WTC11 (cell line): ENCODE measurements around the gene NFIC. TPM values are rescaled to one million over a fixed set of nuclear protein-coding genes. Genes with fewer than 3 reads are reported as not detected.

ENCODE experiments used
- ATF1 ChIP-seq: sonication (generic); formaldehyde crosslinking; IDR thresholded peaks from 2 replicates; pipeline ENCODE4 v1.8.1; 2023; ENCODE audit warnings: mild to moderate bottlenecking, moderate library complexity, missing genetic modification reagents
- CREB1 ChIP-seq: sonication (generic); formaldehyde crosslinking; IDR thresholded peaks from 2 replicates; pipeline ENCODE4 v1.8.0; 2023; ENCODE audit warnings: mild to moderate bottlenecking, missing genetic modification reagents
- ELF4 ChIP-seq: sonication (generic); formaldehyde crosslinking; IDR thresholded peaks from 2 replicates; pipeline ENCODE4 v1.8.1; 2022; ENCODE audit warnings: low read depth, mild to moderate bottlenecking, moderate library complexity, missing genetic modification reagents
- HMGA2 ChIP-seq: fragments of 250-450 bp; sonication (Bioruptor Pico); IDR thresholded peaks from 2 replicates; pipeline ENCODE4 v1.4.0; 2021; ENCODE audit warnings: mild to moderate bottlenecking, moderate library complexity
- JAZF1 ChIP-seq: fragments of 250-450 bp; sonication (Bioruptor Pico); IDR thresholded peaks from 2 replicates; pipeline ENCODE4 v1.9.0; 2021; ENCODE audit warnings: moderate library complexity, mild to moderate bottlenecking, inconsistent platforms
- KAT7 ChIP-seq: sonication (generic); formaldehyde crosslinking; IDR thresholded peaks from 2 replicates; pipeline ENCODE4 v1.8.1; 2023; ENCODE audit warnings: missing genetic modification reagents, mild to moderate bottlenecking, borderline replicate concordance
- NFATC4 ChIP-seq: fragments of 250-450 bp; sonication (Bioruptor Pico); IDR thresholded peaks from 2 replicates; pipeline ENCODE4 v1.9.0; 2021; ENCODE audit warnings: mild to moderate bottlenecking
- SOX15 ChIP-seq: fragments of 250-450 bp; sonication (Bioruptor Pico); IDR thresholded peaks from 2 replicates; pipeline ENCODE4 v1.9.0; 2021; ENCODE audit warnings: mild to moderate bottlenecking
- SP1 ChIP-seq: sonication (generic); formaldehyde crosslinking; conservative IDR thresholded peaks from 2 replicates; pipeline ENCODE4 v1.8.1; 2022; ENCODE audit warnings: missing genetic modification reagents
- ZBTB21 ChIP-seq: sonication (generic); formaldehyde crosslinking; IDR thresholded peaks from 2 replicates; pipeline ENCODE4 v1.8.1; 2023; ENCODE audit warnings: mild to moderate bottlenecking, missing genetic modification reagents, borderline replicate concordance
- ZNF232 ChIP-seq: sonication (generic); formaldehyde crosslinking; IDR thresholded peaks from 2 replicates; pipeline ENCODE4 v1.8.0; 2022; ENCODE audit warnings: mild to moderate bottlenecking, missing genetic modification reagents
- ZNF317 ChIP-seq: sonication (generic); formaldehyde crosslinking; IDR thresholded peaks from 2 replicates; pipeline ENCODE4 v1.8.1; 2023; ENCODE audit warnings: low read depth, mild to moderate bottlenecking, moderate library complexity, missing genetic modification reagents, borderline replicate concordance
- total RNA-seq: library from RNA; stranded (reverse); gene quantifications from 3 replicates; pipeline ENCODE4 v1.2.3, GENCODE V29; 2021
- TF ChIP-seq, protein P1 (sequence below): sonication (generic); formaldehyde crosslinking; IDR thresholded peaks from 2 replicates; pipeline ENCODE4 v1.8.0; 2022; ENCODE audit warnings: mild to moderate bottlenecking, missing genetic modification reagents
- TF ChIP-seq, protein P2 (sequence below): sonication (generic); formaldehyde crosslinking; IDR thresholded peaks from 2 replicates; pipeline ENCODE4 v1.8.1; 2023; ENCODE audit warnings: mild to moderate bottlenecking, missing genetic modification reagents, moderate library complexity
- TF ChIP-seq, protein P3 (sequence below): sonication (generic); formaldehyde crosslinking; IDR thresholded peaks from 2 replicates; pipeline ENCODE4 v1.8.1; 2022; ENCODE audit warnings: missing genetic modification reagents, borderline replicate concordance
- TF ChIP-seq, protein P4 (sequence below): sonication (generic); formaldehyde crosslinking; IDR thresholded peaks from 2 replicates; pipeline ENCODE4 v1.8.1; 2022; ENCODE audit warnings: low read depth, missing genetic modification reagents, borderline replicate concordance
- TF ChIP-seq, protein P5 (sequence below): sonication (generic); formaldehyde crosslinking; IDR thresholded peaks from 2 replicates; pipeline ENCODE4 v1.8.1; 2022; ENCODE audit warnings: low read depth, mild to moderate bottlenecking, moderate library complexity, missing genetic modification reagents, borderline replicate concordance
- TF ChIP-seq, protein P6 (sequence below): fragments of 250-450 bp; sonication (Bioruptor Pico); IDR thresholded peaks from 2 replicates; pipeline ENCODE4 v1.9.0; 2021; ENCODE audit warnings: mild to moderate bottlenecking
- TF ChIP-seq, protein P7 (sequence below): fragments of 200-600 bp; IDR thresholded peaks from 2 replicates; pipeline ENCODE4 v1.8.0; 2022; ENCODE audit warnings: antibody characterized with exemption
- TF ChIP-seq, protein P8 (sequence below): fragments of 250-450 bp; sonication (Bioruptor Pico); IDR thresholded peaks from 2 replicates; pipeline ENCODE4 v2.1.2; 2022; ENCODE audit warnings: mild to moderate bottlenecking, moderate library complexity
- TF ChIP-seq, protein P9 (sequence below): sonication (generic); formaldehyde crosslinking; IDR thresholded peaks from 2 replicates; pipeline ENCODE4 v1.8.1; 2022; ENCODE audit warnings: mild to moderate bottlenecking, missing genetic modification reagents, moderate library complexity, borderline replicate concordance
- TF ChIP-seq, protein P10 (sequence below): fragments of 250-450 bp; sonication (Bioruptor Pico); IDR thresholded peaks from 2 replicates; pipeline ENCODE4 v1.9.0; 2021; ENCODE audit warnings: mild to moderate bottlenecking
- TF ChIP-seq, protein P11 (sequence below): sonication (generic); formaldehyde crosslinking; IDR thresholded peaks from 2 replicates; pipeline ENCODE4 v1.8.0; 2022; ENCODE audit warnings: mild to moderate bottlenecking, missing genetic modification reagents

NFIC gene
- total RNA-seq, 1 experiment from 2014 or later, result 3.5 TPM

DNA sequence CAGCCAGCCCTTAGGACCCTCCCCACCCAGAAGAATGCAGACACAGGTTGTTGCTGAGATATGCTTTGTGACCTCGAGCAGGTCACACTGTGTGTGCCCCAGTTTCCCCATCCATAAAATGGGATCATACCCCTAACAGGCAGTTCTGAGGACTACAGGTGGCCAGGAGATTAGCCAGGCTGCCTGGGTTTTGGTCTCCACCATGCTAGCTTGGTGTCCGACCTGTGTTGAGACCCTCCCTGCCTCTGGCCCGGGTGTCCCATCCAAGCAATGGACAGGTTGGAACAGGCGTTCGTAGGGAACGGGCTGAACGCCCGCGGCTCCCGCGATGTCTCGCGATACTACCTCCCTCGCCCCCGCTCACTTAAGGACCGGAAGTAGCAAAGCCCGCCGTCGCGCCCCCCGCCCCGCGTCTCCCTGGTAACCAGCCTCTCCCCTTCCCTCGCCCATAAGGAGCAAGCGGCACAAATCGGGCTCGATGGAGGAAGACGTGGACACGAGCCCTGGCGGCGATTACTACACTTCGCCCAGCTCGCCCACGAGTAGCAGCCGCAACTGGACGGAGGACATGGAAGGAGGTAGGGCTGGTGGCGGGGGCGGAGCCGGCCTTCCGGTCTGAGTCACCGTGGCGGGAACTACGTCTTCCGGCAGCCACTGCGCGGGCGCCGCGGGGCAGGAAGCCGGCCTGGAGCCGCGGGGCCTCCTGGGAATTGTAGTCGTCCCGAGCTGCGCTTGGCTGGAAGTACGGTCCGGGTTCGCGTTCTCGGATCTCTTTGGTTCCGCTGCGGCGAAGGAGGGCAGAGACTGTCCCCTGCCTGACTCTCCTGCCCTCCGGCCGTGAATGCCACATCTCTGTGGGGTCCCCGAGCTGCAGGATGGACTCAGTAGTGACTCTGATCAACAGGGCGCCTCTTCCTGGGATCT, 68.5 kb downstream of the NFIC start (continued):
- TF ChIP-seq, protein P1, sequence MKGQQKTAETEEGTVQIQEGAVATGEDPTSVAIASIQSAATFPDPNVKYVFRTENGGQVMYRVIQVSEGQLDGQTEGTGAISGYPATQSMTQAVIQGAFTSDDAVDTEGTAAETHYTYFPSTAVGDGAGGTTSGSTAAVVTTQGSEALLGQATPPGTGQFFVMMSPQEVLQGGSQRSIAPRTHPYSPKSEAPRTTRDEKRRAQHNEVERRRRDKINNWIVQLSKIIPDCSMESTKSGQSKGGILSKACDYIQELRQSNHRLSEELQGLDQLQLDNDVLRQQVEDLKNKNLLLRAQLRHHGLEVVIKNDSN (CRISPR knock-in tag), result peak; percentile 40; the same call in 1 of the 2 replicates
- no peak for TF ChIP-seq JAZF1
- TF ChIP-seq, protein P2, sequence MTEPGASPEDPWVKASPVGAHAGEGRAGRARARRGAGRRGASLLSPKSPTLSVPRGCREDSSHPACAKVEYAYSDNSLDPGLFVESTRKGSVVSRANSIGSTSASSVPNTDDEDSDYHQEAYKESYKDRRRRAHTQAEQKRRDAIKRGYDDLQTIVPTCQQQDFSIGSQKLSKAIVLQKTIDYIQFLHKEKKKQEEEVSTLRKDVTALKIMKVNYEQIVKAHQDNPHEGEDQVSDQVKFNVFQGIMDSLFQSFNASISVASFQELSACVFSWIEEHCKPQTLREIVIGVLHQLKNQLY, result no peak
- TF ChIP-seq NFATC4 (CRISPR knock-in tag), result no peak
- TF ChIP-seq, protein P3, sequence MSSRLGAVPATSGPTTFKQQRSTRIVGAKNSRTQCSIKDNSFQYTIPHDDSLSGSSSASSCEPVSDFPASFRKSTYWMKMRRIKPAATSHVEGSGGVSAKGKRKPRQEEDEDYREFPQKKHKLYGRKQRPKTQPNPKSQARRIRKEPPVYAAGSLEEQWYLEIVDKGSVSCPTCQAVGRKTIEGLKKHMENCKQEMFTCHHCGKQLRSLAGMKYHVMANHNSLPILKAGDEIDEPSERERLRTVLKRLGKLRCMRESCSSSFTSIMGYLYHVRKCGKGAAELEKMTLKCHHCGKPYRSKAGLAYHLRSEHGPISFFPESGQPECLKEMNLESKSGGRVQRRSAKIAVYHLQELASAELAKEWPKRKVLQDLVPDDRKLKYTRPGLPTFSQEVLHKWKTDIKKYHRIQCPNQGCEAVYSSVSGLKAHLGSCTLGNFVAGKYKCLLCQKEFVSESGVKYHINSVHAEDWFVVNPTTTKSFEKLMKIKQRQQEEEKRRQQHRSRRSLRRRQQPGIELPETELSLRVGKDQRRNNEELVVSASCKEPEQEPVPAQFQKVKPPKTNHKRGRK (CRISPR knock-in tag), result no peak
- TF ChIP-seq ZBTB21, result no peak
- TF ChIP-seq, protein P4, sequence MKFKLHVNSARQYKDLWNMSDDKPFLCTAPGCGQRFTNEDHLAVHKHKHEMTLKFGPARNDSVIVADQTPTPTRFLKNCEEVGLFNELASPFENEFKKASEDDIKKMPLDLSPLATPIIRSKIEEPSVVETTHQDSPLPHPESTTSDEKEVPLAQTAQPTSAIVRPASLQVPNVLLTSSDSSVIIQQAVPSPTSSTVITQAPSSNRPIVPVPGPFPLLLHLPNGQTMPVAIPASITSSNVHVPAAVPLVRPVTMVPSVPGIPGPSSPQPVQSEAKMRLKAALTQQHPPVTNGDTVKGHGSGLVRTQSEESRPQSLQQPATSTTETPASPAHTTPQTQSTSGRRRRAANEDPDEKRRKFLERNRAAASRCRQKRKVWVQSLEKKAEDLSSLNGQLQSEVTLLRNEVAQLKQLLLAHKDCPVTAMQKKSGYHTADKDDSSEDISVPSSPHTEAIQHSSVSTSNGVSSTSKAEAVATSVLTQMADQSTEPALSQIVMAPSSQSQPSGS, result no peak
- no peak for TF ChIP-seq CREB1
- TF ChIP-seq ZNF232, result no peak
- TF ChIP-seq ATF1 (CRISPR knock-in tag), result no peak
- no peak for TF ChIP-seq KAT7 (CRISPR knock-in tag)
- TF ChIP-seq, protein P5, sequence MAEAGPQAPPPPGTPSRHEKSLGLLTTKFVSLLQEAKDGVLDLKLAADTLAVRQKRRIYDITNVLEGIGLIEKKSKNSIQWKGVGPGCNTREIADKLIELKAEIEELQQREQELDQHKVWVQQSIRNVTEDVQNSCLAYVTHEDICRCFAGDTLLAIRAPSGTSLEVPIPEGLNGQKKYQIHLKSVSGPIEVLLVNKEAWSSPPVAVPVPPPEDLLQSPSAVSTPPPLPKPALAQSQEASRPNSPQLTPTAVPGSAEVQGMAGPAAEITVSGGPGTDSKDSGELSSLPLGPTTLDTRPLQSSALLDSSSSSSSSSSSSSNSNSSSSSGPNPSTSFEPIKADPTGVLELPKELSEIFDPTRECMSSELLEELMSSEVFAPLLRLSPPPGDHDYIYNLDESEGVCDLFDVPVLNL (CRISPR knock-in tag), result no peak
- TF ChIP-seq, protein P6, sequence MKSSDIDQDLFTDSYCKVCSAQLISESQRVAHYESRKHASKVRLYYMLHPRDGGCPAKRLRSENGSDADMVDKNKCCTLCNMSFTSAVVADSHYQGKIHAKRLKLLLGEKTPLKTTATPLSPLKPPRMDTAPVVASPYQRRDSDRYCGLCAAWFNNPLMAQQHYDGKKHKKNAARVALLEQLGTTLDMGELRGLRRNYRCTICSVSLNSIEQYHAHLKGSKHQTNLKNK, result 0 out of 2 replicates have a peak, but pooled peaks have one; percentile 29
- TF ChIP-seq, protein P7, sequence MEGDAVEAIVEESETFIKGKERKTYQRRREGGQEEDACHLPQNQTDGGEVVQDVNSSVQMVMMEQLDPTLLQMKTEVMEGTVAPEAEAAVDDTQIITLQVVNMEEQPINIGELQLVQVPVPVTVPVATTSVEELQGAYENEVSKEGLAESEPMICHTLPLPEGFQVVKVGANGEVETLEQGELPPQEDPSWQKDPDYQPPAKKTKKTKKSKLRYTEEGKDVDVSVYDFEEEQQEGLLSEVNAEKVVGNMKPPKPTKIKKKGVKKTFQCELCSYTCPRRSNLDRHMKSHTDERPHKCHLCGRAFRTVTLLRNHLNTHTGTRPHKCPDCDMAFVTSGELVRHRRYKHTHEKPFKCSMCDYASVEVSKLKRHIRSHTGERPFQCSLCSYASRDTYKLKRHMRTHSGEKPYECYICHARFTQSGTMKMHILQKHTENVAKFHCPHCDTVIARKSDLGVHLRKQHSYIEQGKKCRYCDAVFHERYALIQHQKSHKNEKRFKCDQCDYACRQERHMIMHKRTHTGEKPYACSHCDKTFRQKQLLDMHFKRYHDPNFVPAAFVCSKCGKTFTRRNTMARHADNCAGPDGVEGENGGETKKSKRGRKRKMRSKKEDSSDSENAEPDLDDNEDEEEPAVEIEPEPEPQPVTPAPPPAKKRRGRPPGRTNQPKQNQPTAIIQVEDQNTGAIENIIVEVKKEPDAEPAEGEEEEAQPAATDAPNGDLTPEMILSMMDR, result no peak
- TF ChIP-seq ZNF317 (CRISPR knock-in tag), result no peak
- TF ChIP-seq, protein P8, sequence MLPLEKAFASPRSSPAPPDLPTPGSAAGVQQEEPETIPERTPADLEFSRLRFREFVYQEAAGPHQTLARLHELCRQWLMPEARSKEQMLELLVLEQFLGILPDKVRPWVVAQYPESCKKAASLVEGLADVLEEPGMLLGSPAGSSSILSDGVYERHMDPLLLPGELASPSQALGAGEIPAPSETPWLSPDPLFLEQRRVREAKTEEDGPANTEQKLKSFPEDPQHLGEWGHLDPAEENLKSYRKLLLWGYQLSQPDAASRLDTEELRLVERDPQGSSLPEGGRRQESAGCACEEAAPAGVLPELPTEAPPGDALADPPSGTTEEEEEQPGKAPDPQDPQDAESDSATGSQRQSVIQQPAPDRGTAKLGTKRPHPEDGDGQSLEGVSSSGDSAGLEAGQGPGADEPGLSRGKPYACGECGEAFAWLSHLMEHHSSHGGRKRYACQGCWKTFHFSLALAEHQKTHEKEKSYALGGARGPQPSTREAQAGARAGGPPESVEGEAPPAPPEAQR, result peak; percentile 12; the same call in 1 of the 2 replicates
- TF ChIP-seq, protein P9, sequence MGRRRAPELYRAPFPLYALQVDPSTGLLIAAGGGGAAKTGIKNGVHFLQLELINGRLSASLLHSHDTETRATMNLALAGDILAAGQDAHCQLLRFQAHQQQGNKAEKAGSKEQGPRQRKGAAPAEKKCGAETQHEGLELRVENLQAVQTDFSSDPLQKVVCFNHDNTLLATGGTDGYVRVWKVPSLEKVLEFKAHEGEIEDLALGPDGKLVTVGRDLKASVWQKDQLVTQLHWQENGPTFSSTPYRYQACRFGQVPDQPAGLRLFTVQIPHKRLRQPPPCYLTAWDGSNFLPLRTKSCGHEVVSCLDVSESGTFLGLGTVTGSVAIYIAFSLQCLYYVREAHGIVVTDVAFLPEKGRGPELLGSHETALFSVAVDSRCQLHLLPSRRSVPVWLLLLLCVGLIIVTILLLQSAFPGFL (CRISPR knock-in tag), result no peak
- no peak for TF ChIP-seq SOX15 (CRISPR knock-in tag)
- TF ChIP-seq, protein P10, sequence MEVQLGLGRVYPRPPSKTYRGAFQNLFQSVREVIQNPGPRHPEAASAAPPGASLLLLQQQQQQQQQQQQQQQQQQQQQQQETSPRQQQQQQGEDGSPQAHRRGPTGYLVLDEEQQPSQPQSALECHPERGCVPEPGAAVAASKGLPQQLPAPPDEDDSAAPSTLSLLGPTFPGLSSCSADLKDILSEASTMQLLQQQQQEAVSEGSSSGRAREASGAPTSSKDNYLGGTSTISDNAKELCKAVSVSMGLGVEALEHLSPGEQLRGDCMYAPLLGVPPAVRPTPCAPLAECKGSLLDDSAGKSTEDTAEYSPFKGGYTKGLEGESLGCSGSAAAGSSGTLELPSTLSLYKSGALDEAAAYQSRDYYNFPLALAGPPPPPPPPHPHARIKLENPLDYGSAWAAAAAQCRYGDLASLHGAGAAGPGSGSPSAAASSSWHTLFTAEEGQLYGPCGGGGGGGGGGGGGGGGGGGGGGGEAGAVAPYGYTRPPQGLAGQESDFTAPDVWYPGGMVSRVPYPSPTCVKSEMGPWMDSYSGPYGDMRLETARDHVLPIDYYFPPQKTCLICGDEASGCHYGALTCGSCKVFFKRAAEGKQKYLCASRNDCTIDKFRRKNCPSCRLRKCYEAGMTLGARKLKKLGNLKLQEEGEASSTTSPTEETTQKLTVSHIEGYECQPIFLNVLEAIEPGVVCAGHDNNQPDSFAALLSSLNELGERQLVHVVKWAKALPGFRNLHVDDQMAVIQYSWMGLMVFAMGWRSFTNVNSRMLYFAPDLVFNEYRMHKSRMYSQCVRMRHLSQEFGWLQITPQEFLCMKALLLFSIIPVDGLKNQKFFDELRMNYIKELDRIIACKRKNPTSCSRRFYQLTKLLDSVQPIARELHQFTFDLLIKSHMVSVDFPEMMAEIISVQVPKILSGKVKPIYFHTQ (CRISPR knock-in tag), result 0 out of 2 replicates have a peak, but pooled peaks have one; percentile 19
- peak; percentile 69 for TF ChIP-seq SP1
- TF ChIP-seq ELF4 (CRISPR knock-in tag), result no peak
- TF ChIP-seq, protein P11, sequence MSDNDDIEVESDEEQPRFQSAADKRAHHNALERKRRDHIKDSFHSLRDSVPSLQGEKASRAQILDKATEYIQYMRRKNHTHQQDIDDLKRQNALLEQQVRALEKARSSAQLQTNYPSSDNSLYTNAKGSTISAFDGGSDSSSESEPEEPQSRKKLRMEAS (CRISPR knock-in tag), result peak; percentile 78
- no peak for TF ChIP-seq HMGA2 (CRISPR knock-in tag)
